GM12874 (cell line): ENCODE measurements around the gene ATPAF2.
A peak's percentile ranks its signal among the peaks of the same experiment; 100 is the strongest.

Experiments used
- TF ChIP-seq, protein P1 (sequence below): IDR thresholded peaks from 2 replicates; pipeline ENCODE4 v1.5.1; 2011; ENCODE audit warnings: low read depth, mild to moderate bottlenecking, control low read depth, low read length, moderate library complexity; ENCODE audit not compliant: insufficient read depth

The ATPAF2 gene

DNA sequence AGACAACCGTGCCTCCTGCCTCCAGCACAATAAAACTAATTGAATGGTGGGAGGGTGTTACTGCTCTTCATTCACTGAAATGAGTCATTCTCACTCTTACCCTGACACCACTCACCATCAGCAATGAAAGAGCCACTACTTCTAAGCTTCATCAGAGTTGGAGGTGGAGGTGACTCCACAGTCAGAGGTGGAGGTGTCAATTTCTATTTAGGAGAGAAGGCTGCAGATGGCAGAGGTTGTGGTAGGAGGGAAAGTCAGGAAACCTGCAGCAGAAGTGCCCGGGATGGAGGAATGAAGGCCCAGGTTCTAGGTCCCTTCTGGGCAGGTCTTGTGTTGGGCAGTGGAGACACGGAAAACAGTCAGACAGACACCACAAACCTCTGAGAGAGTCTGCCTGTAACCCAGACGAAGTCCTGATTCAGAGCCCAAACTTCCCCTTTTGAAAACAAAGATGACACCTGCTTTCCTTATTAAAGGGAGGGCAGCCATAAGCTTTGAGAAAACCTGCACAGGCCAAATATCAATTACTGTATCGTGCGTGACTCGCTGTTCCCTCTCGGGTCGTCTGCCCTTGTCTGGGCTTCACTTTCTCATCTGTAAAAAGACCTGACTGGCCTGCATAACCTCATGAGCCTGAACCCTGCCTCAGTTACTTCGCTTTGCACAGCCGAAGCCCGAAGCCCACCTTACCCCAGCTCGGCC, 668 bp downstream of the ATPAF2 start:
- TF ChIP-seq, protein P1, sequence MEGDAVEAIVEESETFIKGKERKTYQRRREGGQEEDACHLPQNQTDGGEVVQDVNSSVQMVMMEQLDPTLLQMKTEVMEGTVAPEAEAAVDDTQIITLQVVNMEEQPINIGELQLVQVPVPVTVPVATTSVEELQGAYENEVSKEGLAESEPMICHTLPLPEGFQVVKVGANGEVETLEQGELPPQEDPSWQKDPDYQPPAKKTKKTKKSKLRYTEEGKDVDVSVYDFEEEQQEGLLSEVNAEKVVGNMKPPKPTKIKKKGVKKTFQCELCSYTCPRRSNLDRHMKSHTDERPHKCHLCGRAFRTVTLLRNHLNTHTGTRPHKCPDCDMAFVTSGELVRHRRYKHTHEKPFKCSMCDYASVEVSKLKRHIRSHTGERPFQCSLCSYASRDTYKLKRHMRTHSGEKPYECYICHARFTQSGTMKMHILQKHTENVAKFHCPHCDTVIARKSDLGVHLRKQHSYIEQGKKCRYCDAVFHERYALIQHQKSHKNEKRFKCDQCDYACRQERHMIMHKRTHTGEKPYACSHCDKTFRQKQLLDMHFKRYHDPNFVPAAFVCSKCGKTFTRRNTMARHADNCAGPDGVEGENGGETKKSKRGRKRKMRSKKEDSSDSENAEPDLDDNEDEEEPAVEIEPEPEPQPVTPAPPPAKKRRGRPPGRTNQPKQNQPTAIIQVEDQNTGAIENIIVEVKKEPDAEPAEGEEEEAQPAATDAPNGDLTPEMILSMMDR: no peak

DNA sequence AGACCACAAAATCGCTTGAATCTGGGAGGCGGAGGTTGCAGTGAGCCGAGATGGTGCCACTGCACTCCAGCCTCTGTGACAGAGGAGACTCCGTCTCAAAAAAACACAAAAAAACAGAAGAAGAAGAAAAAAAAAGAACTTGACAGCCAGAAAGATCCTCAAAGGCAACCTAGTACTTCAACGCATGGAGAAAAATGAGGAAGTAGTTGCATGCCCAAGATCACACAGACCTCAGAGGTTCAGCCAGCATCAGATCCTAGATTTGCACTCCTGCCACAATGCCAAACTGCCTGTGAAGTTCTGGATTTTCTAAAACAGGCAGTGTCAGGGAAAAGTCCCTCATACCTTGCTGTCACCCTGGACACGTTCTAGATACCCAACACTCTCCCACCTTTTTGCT, 1.5 kb downstream of the ATPAF2 start:
- TF ChIP-seq, protein P1: no peak

DNA sequence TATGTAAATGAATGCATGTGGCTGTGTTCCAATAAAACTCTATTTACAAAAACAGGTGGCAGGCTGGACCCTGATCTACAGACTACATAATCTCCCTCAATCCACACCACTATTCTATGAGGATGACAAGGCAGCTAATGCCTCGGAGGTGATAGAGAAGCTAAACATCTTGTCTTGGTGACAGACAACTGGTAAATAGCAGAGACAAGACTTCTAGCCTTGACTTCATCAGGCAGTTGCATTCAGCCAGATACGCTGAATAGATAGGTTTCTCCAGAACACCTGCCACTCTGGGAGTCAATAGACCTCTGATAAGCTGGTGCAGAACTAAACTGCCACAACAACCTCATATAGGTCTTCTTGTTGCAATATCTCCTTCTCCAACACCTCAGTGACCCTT, 3.3 kb downstream of the ATPAF2 start:
- TF ChIP-seq, protein P1: no peak

DNA sequence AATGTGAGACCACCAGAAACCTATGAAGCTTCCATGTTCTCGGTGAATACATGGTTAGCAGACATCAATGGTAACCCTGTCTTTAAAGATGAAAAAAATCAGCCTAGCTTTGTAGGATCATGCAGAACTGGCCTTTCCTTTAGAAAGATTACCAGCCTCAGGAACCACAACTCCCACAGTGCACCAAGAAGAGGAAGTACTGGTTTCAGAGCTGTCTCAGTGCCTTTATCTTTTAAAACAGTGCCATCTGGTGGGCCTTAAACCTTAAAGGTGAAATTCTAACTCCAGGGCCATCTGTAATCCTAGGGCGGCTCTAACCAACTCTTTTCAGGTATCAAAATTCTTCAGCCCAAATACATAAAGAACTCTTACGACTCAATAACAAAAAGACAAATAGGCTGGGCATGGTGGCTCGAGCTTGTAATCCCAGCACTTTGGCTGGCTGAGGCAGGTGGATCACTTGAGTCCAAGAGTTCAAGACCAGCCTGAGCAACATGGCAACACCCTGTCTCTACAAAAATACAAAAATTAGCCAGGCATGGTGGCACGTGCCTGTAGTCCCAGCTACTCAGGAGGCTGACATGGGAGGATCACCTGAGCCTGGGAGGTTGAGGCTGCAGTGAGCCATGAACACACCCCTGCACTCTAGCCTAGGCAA, 5.4 kb downstream of the ATPAF2 start:
- TF ChIP-seq, protein P1: peak; percentile 45

DNA sequence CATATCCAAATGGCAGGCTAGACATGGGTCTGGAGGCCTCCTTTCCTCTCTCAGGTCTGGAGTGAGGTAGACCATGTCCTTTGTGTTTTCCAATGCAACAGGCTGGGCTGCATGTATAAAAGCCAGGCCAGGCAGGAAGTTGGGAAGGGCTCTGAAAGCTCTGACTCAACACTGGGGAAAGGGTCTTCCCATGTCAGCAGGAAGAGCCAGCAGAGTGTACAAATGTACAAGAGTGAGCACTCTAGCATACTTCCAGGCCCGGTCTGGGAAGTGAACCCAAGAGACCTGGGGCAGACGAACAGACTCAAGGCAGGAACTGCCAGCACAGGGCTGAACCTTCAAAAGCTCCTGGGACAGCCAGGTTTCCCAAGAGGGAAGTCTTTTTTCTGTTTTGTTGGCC, 7.0 kb downstream of the ATPAF2 start:
- TF ChIP-seq, protein P1: no peak

DNA sequence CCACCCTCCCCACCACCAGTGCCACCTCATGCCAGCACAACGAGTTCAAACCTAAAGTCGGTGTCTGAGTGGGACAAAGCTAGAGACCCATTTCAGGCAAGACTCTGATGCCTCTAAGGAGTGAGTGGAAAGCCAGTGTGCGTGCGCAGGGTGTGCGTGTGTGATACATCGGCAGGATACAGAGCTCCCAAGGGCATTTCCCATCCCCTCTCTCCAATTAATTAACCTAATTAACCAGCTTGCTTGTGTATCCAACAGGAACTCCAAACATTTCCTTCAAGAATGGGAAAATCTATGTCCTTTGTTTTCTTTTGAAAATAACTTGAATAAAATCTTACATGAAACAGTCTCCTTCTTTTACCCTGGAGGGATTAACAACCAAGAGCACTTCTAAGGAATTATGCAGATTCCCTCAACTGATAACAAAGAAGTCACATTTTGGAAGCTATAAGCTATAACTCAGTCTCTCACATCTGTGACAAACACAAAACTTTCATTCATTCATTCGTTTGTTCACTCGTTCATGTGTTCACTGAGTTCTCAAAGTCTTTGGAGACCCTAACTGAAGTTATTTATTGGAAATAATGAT, 9.9 kb downstream of the ATPAF2 start:
- TF ChIP-seq, protein P1: no peak

DNA sequence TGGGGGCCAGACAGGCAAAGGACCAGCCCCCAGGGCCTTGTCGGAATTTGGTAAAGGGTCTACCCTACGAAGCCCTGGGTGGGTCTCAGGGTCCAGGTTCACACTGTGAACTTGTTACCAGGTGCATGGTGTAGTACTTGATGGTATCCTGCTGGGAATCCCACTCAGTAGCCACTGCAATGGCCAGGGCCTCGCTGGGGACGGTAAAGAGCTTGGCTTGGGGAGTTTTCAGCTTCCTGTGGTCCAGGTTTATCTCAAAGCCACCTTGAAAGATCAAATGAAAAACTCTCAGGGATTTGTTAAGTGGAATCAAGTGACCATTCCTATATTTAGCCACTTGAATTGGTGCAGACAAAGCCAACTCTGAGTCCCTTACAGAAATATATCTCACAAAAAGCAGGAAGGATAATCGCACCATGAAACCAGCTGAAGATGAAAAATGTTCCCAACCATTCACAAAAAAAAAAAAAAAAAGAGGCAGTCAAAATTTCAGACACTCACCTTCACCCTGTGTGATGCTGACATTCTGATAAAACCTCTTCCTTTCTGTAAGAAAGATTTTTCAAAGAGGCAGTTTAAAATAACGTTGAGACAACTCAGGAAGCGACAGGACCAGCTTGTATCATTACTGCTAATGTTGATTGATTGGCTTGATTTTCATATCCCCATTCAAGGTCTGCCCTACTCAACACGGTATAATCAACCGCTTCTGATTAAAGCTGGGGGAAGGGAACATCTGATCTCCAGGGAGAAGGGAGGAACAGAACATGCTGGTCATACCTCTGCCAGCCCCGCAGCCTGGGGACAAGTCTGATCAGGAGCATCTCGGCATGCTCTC, 10.6 kb downstream of the ATPAF2 start:
- TF ChIP-seq, protein P1: no peak
